ENCODE results near the gene RBM27. TPM values are rescaled to one million over a fixed set of nuclear protein-coding genes. Genes with fewer than 3 reads are reported as not detected.
"Not testable (repeated sequence)": the region's sequence is repeated elsewhere in the genome, so short reads cannot be mapped to it uniquely, and the experiment has no call there.

The RBM27 gene
- total RNA-seq, 4 donors from 2014 or later = 13.4 to 15.4 (median 13.9) TPM

DNA sequence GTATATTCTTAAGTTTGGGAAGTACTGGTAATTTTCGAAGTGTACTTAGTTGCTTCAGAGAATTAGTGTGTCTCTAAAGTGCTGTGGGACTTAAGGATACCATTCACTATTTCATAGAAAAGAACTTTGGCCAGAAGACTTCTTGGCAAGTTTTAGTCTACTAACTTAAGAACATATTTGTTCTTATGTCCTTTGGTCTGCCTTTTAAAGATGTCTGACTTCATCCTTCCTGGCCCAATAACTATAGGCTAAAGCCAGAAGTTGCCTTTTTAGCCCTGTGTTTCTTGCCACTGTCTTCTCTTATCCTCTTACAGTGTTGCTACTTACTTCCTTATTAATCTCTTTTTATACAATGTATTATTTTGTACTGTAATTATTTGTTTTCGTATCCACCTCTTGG lies 6.3 kb downstream of the RBM27 start:
- TF ChIP-seq, protein P1, sequence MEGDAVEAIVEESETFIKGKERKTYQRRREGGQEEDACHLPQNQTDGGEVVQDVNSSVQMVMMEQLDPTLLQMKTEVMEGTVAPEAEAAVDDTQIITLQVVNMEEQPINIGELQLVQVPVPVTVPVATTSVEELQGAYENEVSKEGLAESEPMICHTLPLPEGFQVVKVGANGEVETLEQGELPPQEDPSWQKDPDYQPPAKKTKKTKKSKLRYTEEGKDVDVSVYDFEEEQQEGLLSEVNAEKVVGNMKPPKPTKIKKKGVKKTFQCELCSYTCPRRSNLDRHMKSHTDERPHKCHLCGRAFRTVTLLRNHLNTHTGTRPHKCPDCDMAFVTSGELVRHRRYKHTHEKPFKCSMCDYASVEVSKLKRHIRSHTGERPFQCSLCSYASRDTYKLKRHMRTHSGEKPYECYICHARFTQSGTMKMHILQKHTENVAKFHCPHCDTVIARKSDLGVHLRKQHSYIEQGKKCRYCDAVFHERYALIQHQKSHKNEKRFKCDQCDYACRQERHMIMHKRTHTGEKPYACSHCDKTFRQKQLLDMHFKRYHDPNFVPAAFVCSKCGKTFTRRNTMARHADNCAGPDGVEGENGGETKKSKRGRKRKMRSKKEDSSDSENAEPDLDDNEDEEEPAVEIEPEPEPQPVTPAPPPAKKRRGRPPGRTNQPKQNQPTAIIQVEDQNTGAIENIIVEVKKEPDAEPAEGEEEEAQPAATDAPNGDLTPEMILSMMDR (IDR thresholded peaks at IDR 0.05 in 4 of 5, conservative IDR thresholded peaks at IDR 0.05 in 1 of 5) = no peak
- no peak for TF ChIP-seq POLR2A (IDR thresholded peaks at IDR 0.05)
- peak overlapping the region in 1 of 4 donors; percentile 30 for H3K27ac ChIP-seq
- intact Hi-C loops (cut with DNase I; ENCODE audit: low total_unique reads) = no loop called here
- DNase-seq = no peak
- H3K4me3 ChIP-seq = no peak overlapping the region
- peaks cover 54 to 63% of the 10 kb centered on the region in 2 donors for H3K4me1 ChIP-seq
- in situ Hi-C loops (cut with MboI; ENCODE audit: low sequenced_read_pairs in 4 of 4) = no loop called here
- H3K9me3 ChIP-seq = no peaks in the 10 kb centered on the region
- H3K36me3 ChIP-seq = no peaks in the 10 kb centered on the region
- ATAC-seq = no peak
- no peaks in the 10 kb centered on the region for H3K27me3 ChIP-seq

DNA sequence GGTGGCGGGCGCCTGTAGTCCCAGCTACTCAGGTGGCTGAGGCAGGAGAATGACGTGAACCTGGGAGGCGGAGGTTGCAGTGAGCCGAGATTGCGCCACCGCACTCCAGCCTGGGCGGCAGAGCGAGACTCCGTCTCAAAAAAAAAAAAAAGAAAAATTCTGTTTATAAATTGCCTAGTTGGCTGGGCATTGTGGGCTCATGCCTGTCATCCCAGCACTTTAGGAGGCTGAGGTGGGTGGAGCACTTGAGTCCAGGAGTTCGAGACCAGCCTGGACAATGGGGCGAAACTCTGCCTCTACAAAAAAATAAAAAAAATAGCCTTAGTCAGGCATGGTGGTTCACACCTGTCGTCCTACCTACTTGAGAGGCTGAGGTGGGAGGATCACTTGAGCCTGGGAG lies 7.4 kb downstream of the RBM27 start:
- H3K27ac ChIP-seq; H3K36me3 ChIP-seq; in situ Hi-C loops (cut with MboI; ENCODE audit: low sequenced_read_pairs in 4 of 4); H3K27me3 ChIP-seq; ATAC-seq; H3K9me3 ChIP-seq; intact Hi-C loops (cut with DNase I; ENCODE audit: low total_unique reads); H3K4me3 ChIP-seq; DNase-seq: not testable (repeated sequence)
- peaks cover 46 to 60% of the 10 kb centered on the region in 2 donors for H3K4me1 ChIP-seq

DNA sequence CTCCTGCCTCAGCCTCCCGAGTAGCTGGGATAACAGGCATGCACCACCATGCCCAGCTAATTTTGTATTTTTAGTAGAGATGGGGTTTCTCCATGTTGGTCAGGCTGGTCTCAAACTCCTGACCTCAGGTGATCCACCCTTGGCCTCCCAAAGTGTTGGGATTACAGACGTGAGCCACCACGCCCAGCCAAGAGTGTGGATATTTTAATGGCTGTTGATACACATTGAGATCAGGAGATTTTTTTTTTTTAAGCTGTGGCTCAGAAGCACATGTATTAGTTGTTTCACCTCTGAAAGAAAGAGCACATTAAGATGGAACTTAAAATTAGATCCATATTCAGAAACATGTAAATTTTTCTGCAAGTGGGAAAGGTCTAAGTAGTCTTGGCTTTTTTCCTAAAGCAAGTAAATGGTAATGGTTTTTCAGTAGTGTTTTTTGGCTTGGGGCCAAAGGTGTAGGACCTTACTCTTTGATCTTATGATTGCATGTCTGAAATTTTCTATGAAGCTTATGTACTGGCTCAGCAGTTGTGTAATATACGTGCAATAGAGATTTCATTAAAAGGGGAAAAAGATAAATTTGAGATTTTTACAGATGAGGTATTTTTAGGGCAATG lies 9.9 kb downstream of the RBM27 start:
- in situ Hi-C loops (cut with MboI; ENCODE audit: low sequenced_read_pairs in 4 of 4) (no loop called here), intact Hi-C loops (cut with DNase I; ENCODE audit: low total_unique reads) (no loop called here)
- Histone ChIP-seq H3K4me3 (no peak overlapping the region), H3K9me3 (no peaks in the 10 kb centered on the region), H3K27me3 (no peaks in the 10 kb centered on the region), H3K36me3 (no peaks in the 10 kb centered on the region), H3K4me1 (peaks cover 37 to 47% of the 10 kb centered on the region in 2 donors), H3K27ac (no peak overlapping the region)
- ATAC-seq (no peak), DNase-seq (no peak)
- TF ChIP-seq, protein P1 (IDR thresholded peaks at IDR 0.05 in 4 of 5, conservative IDR thresholded peaks at IDR 0.05 in 1 of 5) = no peak
- TF ChIP-seq POLR2A (IDR thresholded peaks at IDR 0.05) = no peak

DNA sequence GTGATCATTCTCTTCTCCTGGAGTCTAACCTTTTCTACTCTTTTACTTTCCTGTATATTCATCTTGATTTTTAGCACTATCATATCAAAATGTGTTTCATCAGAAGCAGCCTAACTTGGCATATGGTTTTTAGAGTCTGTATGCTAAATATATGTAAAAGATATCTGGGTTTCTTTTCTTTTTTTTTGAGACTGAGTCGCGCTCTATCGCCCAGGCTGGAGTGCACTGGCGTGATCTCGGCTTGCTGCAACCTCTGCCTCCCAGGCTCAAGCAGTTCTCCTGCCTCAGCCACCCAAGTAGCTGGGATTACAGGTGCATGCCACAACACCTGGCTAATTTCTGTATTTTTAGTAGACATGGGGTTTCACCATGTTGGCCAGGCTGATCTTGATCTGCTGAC lies 11.5 kb downstream of the RBM27 start:
- H3K27me3 ChIP-seq; ATAC-seq; H3K4me3 ChIP-seq; H3K36me3 ChIP-seq; H3K27ac ChIP-seq; intact Hi-C loops (cut with DNase I; ENCODE audit: low total_unique reads); in situ Hi-C loops (cut with MboI; ENCODE audit: low sequenced_read_pairs in 4 of 4); H3K9me3 ChIP-seq; DNase-seq: not testable (repeated sequence)
- peaks cover 32 to 35% of the 10 kb centered on the region in 2 donors for H3K4me1 ChIP-seq

DNA sequence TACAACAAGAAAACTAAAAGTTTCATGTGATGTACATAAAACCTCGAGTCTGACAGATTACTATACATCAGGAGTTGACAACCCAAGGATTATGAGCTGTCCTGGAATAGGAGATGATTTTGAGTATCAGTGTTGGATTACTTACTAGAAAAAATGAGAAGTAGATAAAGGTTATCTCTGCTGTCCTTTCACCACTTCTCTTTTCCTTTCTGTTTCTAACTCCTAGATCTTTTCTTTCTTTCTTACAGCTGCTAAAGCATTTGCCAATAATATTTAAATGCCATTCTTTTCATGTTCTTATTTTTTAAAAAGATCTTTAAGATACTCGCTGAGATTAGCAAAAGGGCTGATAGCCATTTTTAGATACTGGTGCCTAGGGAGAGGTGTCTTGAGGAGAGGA lies 14.8 kb downstream of the RBM27 start:
- ATAC-seq (no peak), DNase-seq (no peak)
- in situ Hi-C loops (cut with MboI; ENCODE audit: low sequenced_read_pairs in 4 of 4) (no loop called here), intact Hi-C loops (cut with DNase I; ENCODE audit: low total_unique reads) (no loop called here)
- H3K4me1 ChIP-seq = peaks cover 26 to 27% of the 10 kb centered on the region in 2 donors
- H3K4me3 ChIP-seq = no peak overlapping the region
- H3K27ac ChIP-seq = no peak overlapping the region
- no peaks in the 10 kb centered on the region for H3K9me3 ChIP-seq
- no peaks in the 10 kb centered on the region for H3K27me3 ChIP-seq
- peaks cover 0 to 3% of the 10 kb centered on the region in 2 donors for H3K36me3 ChIP-seq
- no peak for TF ChIP-seq POLR2A (IDR thresholded peaks at IDR 0.05)
- TF ChIP-seq, protein P1 (IDR thresholded peaks at IDR 0.05 in 4 of 5, conservative IDR thresholded peaks at IDR 0.05 in 1 of 5) = no peak

DNA sequence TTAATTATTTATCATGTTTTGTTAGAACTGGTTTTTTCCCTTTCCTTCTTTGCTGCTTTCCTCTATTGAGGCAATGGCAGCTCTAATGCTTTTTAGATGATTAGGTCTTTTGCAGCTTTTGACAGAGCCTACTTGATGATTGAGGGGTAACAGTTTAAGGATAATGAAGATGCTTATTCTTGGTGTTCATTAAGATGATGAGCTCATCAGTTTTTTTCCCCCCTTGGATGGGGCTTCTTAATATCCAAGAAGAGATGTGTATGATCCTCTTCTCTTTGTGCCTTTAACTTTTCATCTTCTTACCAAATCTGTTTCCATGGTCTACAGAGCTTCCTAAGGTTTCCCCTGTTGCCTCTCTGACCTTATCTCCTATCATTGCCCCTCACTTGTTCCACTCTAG lies 15.8 kb downstream of the RBM27 start:
- Histone ChIP-seq H3K4me3 (no peak overlapping the region), H3K27ac (no peak overlapping the region), H3K27me3 (no peaks in the 10 kb centered on the region), H3K9me3 (no peaks in the 10 kb centered on the region), H3K36me3 (peaks cover 0 to 5% of the 10 kb centered on the region in 2 donors), H3K4me1 (peaks cover 19 to 20% of the 10 kb centered on the region in 2 donors)
- in situ Hi-C loops (cut with MboI; ENCODE audit: low sequenced_read_pairs in 4 of 4) = no loop called here
- ATAC-seq (no peak), DNase-seq (no peak)
- no peak for TF ChIP-seq POLR2A (IDR thresholded peaks at IDR 0.05)
- TF ChIP-seq, protein P1 (IDR thresholded peaks at IDR 0.05 in 4 of 5, conservative IDR thresholded peaks at IDR 0.05 in 1 of 5) = no peak
- intact Hi-C loops (cut with DNase I; ENCODE audit: low total_unique reads) = no loop called here

Measured in gastrocnemius medialis (tissue), 4 donors.